ENCODE data around the gene EXOG.

Gene EXOG

GRCh38 chr3:38496131-38496910, at the start of gene EXOG:
Gene EXOG, plus strand, starts transcription at chr3:38496340. Its CDS starts 28 bp downstream, at chr3:38496368.
- DNase-seq, result peak; percentile 86

GRCh38 chr3:38446812-38447211, 49.3 kb upstream of the EXOG start:
- no peak for DNase-seq

GRCh38 chr3:38450853-38451252, 45.3 kb upstream of the EXOG start:
- no peak for DNase-seq

- DNase-seq, result no peak
Measured at GRCh38 chr3:38453075-38453912, 42.8 kb upstream of the EXOG start, which contains the start of gene ACVR2B. Gene ACVR2B, plus strand, starts transcription at chr3:38453890. Its CDS starts 433 bp downstream, at chr3:38454323.

- no peak for DNase-seq
Measured at GRCh38 chr3:38453913-38454177, 42.3 kb upstream of the EXOG start.

GRCh38 chr3:38454178-38454883, 41.8 kb upstream of the EXOG start:
- no peak for DNase-seq

GRCh38 chr3:38454884-38455638, 41.1 kb upstream of the EXOG start:
- no peak for DNase-seq

- DNase-seq, result no peak
Measured at GRCh38 chr3:38455639-38456430, 40.3 kb upstream of the EXOG start.

- DNase-seq, result no peak
Measured at GRCh38 chr3:38457111-38458003, 38.8 kb upstream of the EXOG start.

- DNase-seq, result no peak
Measured at GRCh38 chr3:38458796-38459498, 37.2 kb upstream of the EXOG start.

- DNase-seq, result no peak
Measured at GRCh38 chr3:38459499-38460048, 36.6 kb upstream of the EXOG start.

GRCh38 chr3:38460377-38461270, 35.5 kb upstream of the EXOG start:
- DNase-seq, result no peak

- DNase-seq, result no peak
Measured at GRCh38 chr3:38465588-38466154, 30.5 kb upstream of the EXOG start.

GRCh38 chr3:38468765-38469164, 27.4 kb upstream of the EXOG start:
- no peak for DNase-seq

- DNase-seq, result no peak
Measured at GRCh38 chr3:38469852-38470251, 26.3 kb upstream of the EXOG start.

GRCh38 chr3:38471260-38471857, 24.8 kb upstream of the EXOG start:
- DNase-seq, result no peak

GRCh38 chr3:38472342-38472741, 23.8 kb upstream of the EXOG start:
- DNase-seq, result no peak

GRCh38 chr3:38473229-38473628, 22.9 kb upstream of the EXOG start:
- DNase-seq, result no peak

All from KG1 (cell line).